ENCODE results near the gene JAK3. TPM values are rescaled to one million over a fixed set of nuclear protein-coding genes. Genes with fewer than 3 reads are reported as not detected.

The JAK3 gene
- polyA plus RNA-seq, 3 donors = 13.8 to 44.6 (median 34.0) TPM

- WGBS (ENCODE audit: insufficient coverage) = 98% methylated on average over 12 of the region's 14 CpGs
- H3K36me3 Mint-ChIP-seq = peaks cover 53 to 70% of the 10 kb centered on the region in 2 donors
These were observed 60.4 kb downstream of the JAK3 start for GRCh38 chr19:17787274-17787913.

More at GRCh38 chr19:17787274-17787913, 60.4 kb downstream of the JAK3 start:
- Histone ChIP-seq H3K4me3 (replicated peaks in 1 of 3; ENCODE audit: low read depth in 2 of 3, low read length in 3 of 3) (no peak overlapping the region), H3K4me1 (ENCODE audit: control insufficient read depth in 1 of 2, insufficient read depth in 2 of 2, low read length in 2 of 2) (no peaks in the 10 kb centered on the region), H3K4me2 (replicated peaks; ENCODE audit: extremely low read depth, low read length, poor library complexity, severe bottlenecking) (no peak overlapping the region), H3K79me2 (ENCODE audit: insufficient read depth, low read length) (no peaks in the 10 kb centered on the region), H3K27me3 (ENCODE audit: control insufficient read depth in 2 of 2, insufficient read depth in 2 of 2, low read length in 2 of 2) (peaks cover 0 to 6% of the 10 kb centered on the region in 2 donors), H4K20me1 (ENCODE audit: insufficient read depth, low read length) (peaks cover 11% of the 10 kb centered on the region), H3K36me3 (replicated peaks in 1 of 2; ENCODE audit: control insufficient read depth in 1 of 2, insufficient read depth in 2 of 2, low read length in 2 of 2) (peaks cover 47 to 69% of the 10 kb centered on the region in 2 donors), H2AFZ (ENCODE audit: insufficient read depth, low read depth, low read length, poor library complexity, severe bottlenecking) (no peak overlapping the region), H3K9me3 (replicated peaks in 1 of 2; ENCODE audit: control insufficient read depth in 1 of 2, insufficient read depth in 1 of 2, low read length in 2 of 2) (no peaks in the 10 kb centered on the region), H3K9ac (ENCODE audit: insufficient read depth, low read length, poor library complexity, severe bottlenecking) (no peak overlapping the region), H3K27ac (ENCODE audit: low read depth in 1 of 2, low read length in 2 of 2) (no peak overlapping the region)
- intact Hi-C loops (cut with micrococcal nuclease) = no loop called here
- Mint-ChIP-seq H3K9me3 (peaks cover 2 to 6% (median 3%) of the 10 kb centered on the region in 7 donors), H3K27me3 (ENCODE audit: low read depth in 3 of 3) (peaks cover 13 to 26% (median 22%) of the 10 kb centered on the region in 3 donors), H3K4me3 (no peak overlapping the region), H3K4me1 (peaks cover 10% of the 10 kb centered on the region), H3K27ac (peak overlapping the region in 1 of 7 donors; percentile 79)
- DNase-seq = no peak
- TF ChIP-seq CTCF (IDR thresholded peaks at IDR 0.05) = no peak
